ENCODE measurements around the gene TCTN2. TPM values are rescaled to one million over a fixed set of nuclear protein-coding genes. Genes with fewer than 3 reads are reported as not detected.
A peak's percentile ranks its signal among the peaks of the same experiment; 100 is the strongest.

Gene TCTN2
- total RNA-seq, 1 experiment from 2014 or later = 14.7 TPM

DNA sequence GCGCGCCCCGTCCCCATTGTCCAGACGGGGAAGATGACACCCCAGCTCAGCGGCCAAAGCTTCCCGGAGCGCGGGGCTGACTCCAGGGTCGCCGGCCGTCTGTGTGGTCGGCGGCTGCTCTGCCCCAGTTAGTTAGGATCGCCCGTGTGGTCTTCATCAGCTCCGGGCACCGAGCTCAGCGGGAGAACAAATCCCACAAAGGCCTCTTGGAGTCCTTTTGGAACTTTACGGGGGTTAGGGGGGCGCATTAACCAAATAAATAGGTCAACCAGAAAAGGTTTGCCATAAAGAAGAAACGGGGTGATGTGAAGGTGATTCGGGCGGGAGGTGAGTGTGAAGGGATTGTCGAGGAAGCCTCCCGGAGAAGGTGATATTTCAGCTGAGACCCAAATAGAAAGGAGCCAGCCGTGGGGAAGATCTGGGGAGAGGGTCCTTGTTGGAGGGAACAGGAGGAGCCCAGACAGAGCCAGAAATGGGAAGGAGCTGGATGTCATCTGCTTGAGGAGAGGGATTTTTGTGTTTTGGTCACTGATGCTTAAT, 41.9 kb downstream of the TCTN2 start:
- ATAC-seq (no peak; the same call in 1 of the 2 replicates), DNase-seq (ENCODE audit: low read depth, low spot score) (no peak)
- BruUV-seq (replicated peaks) = no TSS peak
- ChIA-PET POLR2A (interaction anchor here (0.6 to 0.9 kb wide), 2 partner anchors 17 to 255 kb away, joined by 4 read pairs; partner anchors contain the start of gene SNRNP35), CTCF (no interaction called here)
- in situ Hi-C loops (cut with HindIII; ENCODE audit: low pct_unique_long_range_greater_than_20kb, low sequenced_read_pairs) (no loop called here), intact Hi-C loops (cut with micrococcal nuclease; ENCODE audit: unreplicated experiment) (no loop called here)
- Histone ChIP-seq H3K4me3 (ENCODE audit: low read depth in 2 of 2, low read length in 2 of 2) (peak overlapping the region; percentile 79 to 85), H3K36me3 (ENCODE audit: control insufficient read depth, insufficient read depth, low read length) (no peaks in the 10 kb centered on the region), H3K27me3 (ENCODE audit: control insufficient read depth, insufficient read depth, low read length) (no peaks in the 10 kb centered on the region), H3K4me1 (ENCODE audit: control insufficient read depth, insufficient read depth, low read length) (peaks cover 8% of the 10 kb centered on the region), H3K9me3 (ENCODE audit: control insufficient read depth, insufficient read depth, low read depth, low read length) (no peaks in the 10 kb centered on the region), H3K27ac (ENCODE audit: low read length) (peak overlapping the region; percentile 79)
- no peak for TF ChIP-seq TCF7L2 (IDR thresholded peaks at IDR 0.05; ENCODE audit: low read depth, low read length)
- TF ChIP-seq SIN3A (IDR thresholded peaks at IDR 0.05; ENCODE audit: borderline replicate concordance, insufficient read depth, low read depth, low read length) = no peak

DNA sequence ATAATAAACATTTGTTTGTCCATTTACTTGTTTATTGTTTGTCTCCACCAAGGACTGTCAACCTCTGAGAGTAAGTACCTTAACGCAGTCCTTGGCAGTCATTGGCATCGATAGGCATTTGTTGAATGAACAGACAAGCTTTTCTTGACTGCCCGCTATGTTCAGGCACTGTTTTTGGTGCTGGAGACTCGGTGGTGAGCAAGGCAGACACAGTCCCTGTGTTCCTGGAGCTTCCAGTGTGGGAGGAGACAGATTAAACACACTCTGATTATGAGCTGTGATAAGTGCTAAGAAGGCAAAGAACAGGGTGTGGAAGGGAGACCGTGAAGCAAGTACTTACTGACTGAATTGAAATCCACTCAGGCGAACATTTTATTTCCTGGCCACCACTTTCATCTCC, 42.5 kb downstream of the TCTN2 start:
- Histone ChIP-seq H3K36me3 (ENCODE audit: control insufficient read depth, insufficient read depth, low read length) (no peaks in the 10 kb centered on the region), H3K27me3 (ENCODE audit: control insufficient read depth, insufficient read depth, low read length) (no peaks in the 10 kb centered on the region), H3K9me3 (ENCODE audit: control insufficient read depth, insufficient read depth, low read depth, low read length) (no peaks in the 10 kb centered on the region), H3K4me3 (ENCODE audit: low read depth in 2 of 2, low read length in 2 of 2) (peak overlapping the region; percentile 79 to 85), H3K27ac (ENCODE audit: low read length) (peak overlapping the region; percentile 79), H3K4me1 (ENCODE audit: control insufficient read depth, insufficient read depth, low read length) (peaks cover 8% of the 10 kb centered on the region)
- POLR2A ChIA-PET = no interaction called here
- no peak for DNase-seq (ENCODE audit: low read depth, low spot score)
- ATAC-seq = no peak
- no peak for TF ChIP-seq SIN3A (IDR thresholded peaks at IDR 0.05; ENCODE audit: borderline replicate concordance, insufficient read depth, low read depth, low read length)
- no peak for TF ChIP-seq TCF7L2 (IDR thresholded peaks at IDR 0.05; ENCODE audit: low read depth, low read length)
- TF ChIP-seq POLR2AphosphoS5 (IDR thresholded peaks at IDR 0.05; ENCODE audit: low read depth, low read length) = no peak
- TF ChIP-seq, protein P1, sequence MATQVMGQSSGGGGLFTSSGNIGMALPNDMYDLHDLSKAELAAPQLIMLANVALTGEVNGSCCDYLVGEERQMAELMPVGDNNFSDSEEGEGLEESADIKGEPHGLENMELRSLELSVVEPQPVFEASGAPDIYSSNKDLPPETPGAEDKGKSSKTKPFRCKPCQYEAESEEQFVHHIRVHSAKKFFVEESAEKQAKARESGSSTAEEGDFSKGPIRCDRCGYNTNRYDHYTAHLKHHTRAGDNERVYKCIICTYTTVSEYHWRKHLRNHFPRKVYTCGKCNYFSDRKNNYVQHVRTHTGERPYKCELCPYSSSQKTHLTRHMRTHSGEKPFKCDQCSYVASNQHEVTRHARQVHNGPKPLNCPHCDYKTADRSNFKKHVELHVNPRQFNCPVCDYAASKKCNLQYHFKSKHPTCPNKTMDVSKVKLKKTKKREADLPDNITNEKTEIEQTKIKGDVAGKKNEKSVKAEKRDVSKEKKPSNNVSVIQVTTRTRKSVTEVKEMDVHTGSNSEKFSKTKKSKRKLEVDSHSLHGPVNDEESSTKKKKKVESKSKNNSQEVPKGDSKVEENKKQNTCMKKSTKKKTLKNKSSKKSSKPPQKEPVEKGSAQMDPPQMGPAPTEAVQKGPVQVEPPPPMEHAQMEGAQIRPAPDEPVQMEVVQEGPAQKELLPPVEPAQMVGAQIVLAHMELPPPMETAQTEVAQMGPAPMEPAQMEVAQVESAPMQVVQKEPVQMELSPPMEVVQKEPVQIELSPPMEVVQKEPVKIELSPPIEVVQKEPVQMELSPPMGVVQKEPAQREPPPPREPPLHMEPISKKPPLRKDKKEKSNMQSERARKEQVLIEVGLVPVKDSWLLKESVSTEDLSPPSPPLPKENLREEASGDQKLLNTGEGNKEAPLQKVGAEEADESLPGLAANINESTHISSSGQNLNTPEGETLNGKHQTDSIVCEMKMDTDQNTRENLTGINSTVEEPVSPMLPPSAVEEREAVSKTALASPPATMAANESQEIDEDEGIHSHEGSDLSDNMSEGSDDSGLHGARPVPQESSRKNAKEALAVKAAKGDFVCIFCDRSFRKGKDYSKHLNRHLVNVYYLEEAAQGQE (IDR thresholded peaks at IDR 0.05; ENCODE audit: insufficient read depth in 1 of 2, low read depth in 2 of 2, low read length in 1 of 2) = no peak
- TF ChIP-seq, protein P2, sequence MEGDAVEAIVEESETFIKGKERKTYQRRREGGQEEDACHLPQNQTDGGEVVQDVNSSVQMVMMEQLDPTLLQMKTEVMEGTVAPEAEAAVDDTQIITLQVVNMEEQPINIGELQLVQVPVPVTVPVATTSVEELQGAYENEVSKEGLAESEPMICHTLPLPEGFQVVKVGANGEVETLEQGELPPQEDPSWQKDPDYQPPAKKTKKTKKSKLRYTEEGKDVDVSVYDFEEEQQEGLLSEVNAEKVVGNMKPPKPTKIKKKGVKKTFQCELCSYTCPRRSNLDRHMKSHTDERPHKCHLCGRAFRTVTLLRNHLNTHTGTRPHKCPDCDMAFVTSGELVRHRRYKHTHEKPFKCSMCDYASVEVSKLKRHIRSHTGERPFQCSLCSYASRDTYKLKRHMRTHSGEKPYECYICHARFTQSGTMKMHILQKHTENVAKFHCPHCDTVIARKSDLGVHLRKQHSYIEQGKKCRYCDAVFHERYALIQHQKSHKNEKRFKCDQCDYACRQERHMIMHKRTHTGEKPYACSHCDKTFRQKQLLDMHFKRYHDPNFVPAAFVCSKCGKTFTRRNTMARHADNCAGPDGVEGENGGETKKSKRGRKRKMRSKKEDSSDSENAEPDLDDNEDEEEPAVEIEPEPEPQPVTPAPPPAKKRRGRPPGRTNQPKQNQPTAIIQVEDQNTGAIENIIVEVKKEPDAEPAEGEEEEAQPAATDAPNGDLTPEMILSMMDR (IDR thresholded peaks at IDR 0.05) = no peak
- TSS peak; percentile 76 for BruUV-seq (replicated peaks)
- in situ Hi-C loops (cut with HindIII; ENCODE audit: low pct_unique_long_range_greater_than_20kb, low sequenced_read_pairs) (no loop called here), intact Hi-C loops (cut with micrococcal nuclease; ENCODE audit: unreplicated experiment) (no loop called here)
- CTCF ChIA-PET = no interaction called here

DNA sequence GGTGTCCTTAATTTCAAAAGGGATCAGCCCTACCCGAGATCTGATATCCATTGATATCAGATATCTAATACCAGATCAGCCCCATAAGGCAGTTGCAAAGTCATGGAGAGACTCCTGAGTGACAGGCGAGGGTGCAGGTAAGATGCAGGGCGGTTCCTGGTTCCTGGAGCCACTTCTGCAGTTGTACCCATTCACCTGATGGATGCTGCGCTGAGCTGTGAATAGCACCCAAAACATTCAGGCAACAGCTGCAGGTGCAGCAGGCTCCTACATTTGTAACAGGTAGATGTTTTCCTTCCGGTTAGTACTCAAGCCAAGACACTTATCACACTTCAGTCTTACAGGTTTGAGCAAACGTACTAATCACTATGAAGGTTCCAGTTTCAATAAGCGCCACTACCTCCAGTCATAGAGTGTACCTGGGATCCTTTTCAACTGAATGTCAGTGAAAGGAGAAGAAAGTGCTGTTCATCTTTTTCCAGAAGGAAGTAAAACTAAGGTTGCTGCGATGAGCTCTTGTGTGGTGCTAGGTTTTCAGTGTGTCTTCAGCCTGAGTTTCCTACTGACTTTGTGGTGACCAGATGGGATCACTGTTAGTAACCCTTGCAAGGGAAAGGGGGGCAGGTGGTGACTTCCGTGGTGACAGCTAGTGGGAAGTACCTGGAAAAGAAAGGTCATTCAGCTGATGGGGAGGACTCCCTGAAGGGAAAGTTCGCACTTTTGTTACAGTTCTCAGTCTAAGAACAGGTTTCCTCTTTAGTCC, 43.1 kb downstream of the TCTN2 start:
- Histone ChIP-seq H3K4me1 (ENCODE audit: control insufficient read depth, insufficient read depth, low read length) (peaks cover 8% of the 10 kb centered on the region), H3K36me3 (ENCODE audit: control insufficient read depth, insufficient read depth, low read length) (no peaks in the 10 kb centered on the region), H3K4me3 (ENCODE audit: low read depth in 2 of 2, low read length in 2 of 2) (no peak overlapping the region; a peak in 1 of 4 replicates), H3K9me3 (ENCODE audit: control insufficient read depth, insufficient read depth, low read depth, low read length) (no peaks in the 10 kb centered on the region), H3K27ac (ENCODE audit: low read length) (no peak overlapping the region), H3K27me3 (ENCODE audit: control insufficient read depth, insufficient read depth, low read length) (no peaks in the 10 kb centered on the region)
- CTCF ChIA-PET = no interaction called here
- TF ChIP-seq TCF7L2 (IDR thresholded peaks at IDR 0.05; ENCODE audit: low read depth, low read length) (no peak), POLR2AphosphoS5 (IDR thresholded peaks at IDR 0.05; ENCODE audit: low read depth, low read length) (no peak), SIN3A (IDR thresholded peaks at IDR 0.05; ENCODE audit: borderline replicate concordance, insufficient read depth, low read depth, low read length) (no peak)
- TF ChIP-seq, protein P1 (IDR thresholded peaks at IDR 0.05; ENCODE audit: insufficient read depth in 1 of 2, low read depth in 2 of 2, low read length in 1 of 2) = no peak
- TF ChIP-seq, protein P2 (IDR thresholded peaks at IDR 0.05) = no peak
- POLR2A ChIA-PET = no interaction called here
- intact Hi-C loops (cut with micrococcal nuclease; ENCODE audit: unreplicated experiment) (no loop called here), in situ Hi-C loops (cut with HindIII; ENCODE audit: low pct_unique_long_range_greater_than_20kb, low sequenced_read_pairs) (no loop called here)
- DNase-seq (ENCODE audit: low read depth, low spot score) = no peak
- ATAC-seq = no peak
- no TSS peak for BruUV-seq (replicated peaks)
